GM20000 (cell line): ENCODE measurements around the gene GSTT4.

Experiments
- DNase-seq: peaks from one replicate; pipeline ENCODE4 v3.0.0; 2012; ENCODE audit warnings: low spot score
- TF ChIP-seq, protein P1 (sequence below): IDR thresholded peaks from 2 replicates; pipeline ENCODE4 v1.5.1; 2012; ENCODE audit warnings: mild to moderate bottlenecking, control low read depth; ENCODE audit errors: extremely low read depth, missing control alignments

Gene GSTT4

DNA sequence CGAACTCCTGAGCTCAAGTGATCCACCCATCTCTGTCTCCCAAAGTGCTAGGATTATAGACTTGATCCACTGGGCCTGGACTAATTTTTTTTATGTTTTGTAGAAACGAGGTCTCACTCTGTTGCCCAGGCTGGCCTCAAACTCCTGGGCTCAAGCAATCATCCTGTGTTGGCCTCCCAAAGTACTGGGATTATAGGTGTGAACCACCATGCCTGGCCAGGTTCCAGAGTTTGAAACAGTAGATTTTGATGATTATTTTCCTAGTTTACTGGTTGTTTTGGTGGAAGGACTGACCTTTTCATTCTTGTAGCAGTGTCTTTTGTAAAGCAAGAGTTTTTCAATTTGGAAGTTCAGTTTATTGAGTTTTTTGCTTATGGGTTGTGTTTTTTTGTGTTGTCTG is 20.8 kb upstream of the GSTT4 start:
- TF ChIP-seq, protein P1, sequence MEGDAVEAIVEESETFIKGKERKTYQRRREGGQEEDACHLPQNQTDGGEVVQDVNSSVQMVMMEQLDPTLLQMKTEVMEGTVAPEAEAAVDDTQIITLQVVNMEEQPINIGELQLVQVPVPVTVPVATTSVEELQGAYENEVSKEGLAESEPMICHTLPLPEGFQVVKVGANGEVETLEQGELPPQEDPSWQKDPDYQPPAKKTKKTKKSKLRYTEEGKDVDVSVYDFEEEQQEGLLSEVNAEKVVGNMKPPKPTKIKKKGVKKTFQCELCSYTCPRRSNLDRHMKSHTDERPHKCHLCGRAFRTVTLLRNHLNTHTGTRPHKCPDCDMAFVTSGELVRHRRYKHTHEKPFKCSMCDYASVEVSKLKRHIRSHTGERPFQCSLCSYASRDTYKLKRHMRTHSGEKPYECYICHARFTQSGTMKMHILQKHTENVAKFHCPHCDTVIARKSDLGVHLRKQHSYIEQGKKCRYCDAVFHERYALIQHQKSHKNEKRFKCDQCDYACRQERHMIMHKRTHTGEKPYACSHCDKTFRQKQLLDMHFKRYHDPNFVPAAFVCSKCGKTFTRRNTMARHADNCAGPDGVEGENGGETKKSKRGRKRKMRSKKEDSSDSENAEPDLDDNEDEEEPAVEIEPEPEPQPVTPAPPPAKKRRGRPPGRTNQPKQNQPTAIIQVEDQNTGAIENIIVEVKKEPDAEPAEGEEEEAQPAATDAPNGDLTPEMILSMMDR: no peak

DNA sequence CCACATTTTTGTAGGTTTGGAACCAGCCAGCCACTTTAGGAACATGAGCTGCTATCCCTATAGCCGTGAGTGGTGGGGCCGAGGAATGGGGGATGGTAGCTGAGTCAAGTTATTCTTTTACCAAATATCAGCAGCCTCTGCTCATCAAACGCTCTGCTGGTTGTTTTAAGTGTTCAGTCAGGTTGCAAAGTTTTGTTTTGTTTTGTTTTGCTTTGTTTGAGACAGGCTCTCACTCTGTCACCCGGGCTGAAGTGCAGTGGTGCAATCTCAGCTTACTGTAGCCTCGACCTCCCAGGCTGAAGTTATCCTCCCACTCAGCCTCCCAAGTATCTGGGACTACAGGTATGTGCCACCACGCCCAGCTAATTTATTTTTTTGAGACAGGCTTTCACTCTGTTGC is 20.2 kb upstream of the GSTT4 start:
- no peak for DNase-seq
- TF ChIP-seq, protein P1: no peak

More for the DNA sequence above, 20.8 kb upstream of the GSTT4 start:
- no peak for DNase-seq

DNA sequence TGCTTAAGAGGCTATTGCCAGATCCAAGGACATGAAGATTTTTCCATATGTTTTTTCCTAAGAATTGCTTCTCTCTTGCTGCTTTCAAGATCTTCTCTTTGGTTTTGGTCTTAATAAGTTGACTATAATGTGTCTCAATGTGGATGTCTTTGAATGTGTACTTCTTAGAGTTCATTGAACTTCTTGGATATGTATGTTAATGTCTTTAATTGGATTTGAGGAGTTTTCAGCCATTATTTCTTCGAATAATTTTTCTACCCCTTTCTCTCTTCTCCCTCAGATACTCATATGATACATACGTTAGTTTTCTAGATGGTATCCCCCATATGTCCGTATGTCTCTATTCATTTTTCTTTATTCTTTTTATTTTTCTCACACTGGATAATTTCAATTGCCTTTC is 19.1 kb upstream of the GSTT4 start:
- no peak for DNase-seq
- TF ChIP-seq, protein P1: no peak

DNA sequence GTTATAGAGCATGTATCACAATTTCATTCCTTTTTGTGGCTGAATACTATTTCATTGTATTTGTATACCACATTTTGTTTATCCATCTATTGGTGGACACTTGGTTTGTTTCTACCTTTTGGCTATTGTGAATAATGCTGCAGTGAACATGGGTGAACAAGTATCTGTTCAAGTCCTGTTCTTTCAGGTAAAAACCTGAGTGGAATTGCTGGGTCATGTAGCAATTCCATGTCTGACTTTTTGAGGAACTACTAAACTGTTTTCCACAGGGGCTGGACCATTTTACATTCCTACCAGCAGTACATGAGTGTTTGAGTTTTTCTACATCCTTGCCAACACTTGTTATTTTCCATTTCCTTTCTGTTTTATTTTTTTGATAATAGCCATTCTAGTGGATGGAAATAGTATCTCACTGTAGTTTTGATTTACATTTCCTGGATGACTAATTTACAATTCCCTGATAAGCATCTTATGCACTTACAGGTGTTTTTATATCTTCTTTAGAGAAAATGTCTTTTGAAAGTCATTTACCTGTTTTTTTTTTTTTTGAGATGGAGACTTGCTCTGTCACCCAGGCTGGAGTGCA is 18.0 kb upstream of the GSTT4 start:
- TF ChIP-seq, protein P1: no peak
- no peak for DNase-seq

DNA sequence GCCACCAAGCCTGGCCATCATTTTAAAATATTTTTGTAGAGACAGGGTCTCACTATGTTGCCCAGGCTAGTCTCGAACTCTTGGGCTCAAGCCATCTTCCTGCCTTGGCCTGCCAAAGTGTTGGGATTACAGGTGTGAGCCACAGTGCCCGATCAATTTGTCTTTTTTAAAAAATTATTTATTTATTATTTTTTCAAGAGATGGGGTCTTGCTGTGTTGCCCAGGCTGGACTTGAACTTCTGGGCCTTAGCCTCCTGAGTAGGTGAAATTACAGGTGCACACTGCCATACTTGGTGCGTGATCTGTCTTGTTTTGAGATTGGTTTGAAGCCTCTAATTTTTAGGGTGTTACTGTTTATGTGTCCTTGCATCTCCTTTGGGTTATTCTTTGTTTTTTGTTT is 16.1 kb upstream of the GSTT4 start:
- no peak for DNase-seq
- TF ChIP-seq, protein P1: no peak

DNA sequence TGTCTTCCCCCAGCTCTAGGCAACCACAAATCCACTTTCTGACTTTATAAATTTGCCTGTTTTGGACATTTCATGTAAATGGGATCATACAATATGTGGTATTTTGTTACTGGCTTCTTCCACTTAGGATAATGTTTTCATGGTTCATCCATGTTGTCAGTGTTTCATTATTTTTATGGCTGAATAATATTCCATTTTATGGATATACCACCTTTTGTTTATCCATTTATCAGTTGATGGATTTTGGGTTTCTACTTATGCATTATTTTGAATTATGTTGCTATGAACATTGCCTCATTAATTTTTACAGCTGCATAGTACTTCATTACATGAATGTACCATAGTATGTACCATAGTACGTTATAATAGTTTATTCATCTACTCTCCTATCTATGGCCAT is 10.9 kb upstream of the GSTT4 start:
- TF ChIP-seq, protein P1: no peak
- no peak for DNase-seq

DNA sequence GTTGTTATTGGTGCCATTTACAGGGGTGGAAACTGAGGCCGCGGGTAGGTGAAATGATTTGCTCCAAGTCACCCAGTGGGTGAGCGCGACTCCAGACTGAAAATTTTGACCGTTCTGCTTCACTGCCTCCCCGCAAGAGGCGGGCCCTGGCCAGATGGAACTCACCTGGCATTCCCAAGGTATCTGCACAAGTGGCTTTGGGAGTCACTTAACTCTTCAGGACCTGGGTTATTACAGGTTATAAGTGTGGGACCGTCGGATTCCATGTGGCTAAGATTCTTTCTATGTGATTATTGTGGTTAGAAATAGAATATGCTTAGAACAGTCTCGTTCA is 6.4 kb upstream of the GSTT4 start:
- TF ChIP-seq, protein P1: no peak

More for the DNA sequence above, 6.4 kb upstream of the GSTT4 start:
- DNase-seq: no peak
